Keratinocyte (primary cell): ENCODE results near the gene PRKN. TPM values are rescaled to one million over a fixed set of nuclear protein-coding genes. Genes with fewer than 3 reads are reported as not detected.

Source experiments
- DNase-seq: peaks from one replicate; pipeline ENCODE4 v3.0.0-alpha.2; 2011; ENCODE audit warnings: low read depth, missing footprints, low spot score
- FAIRE-seq: peaks from 2 replicates; lab custom pipeline; 2011; peaks lifted over from hg19 to GRCh38; lab: Jason Lieb, UNC
- H2AFZ ChIP-seq: 2 replicates; pipeline ENCODE4 v1.6.0; 2012; ENCODE audit warnings: low read length, control low read depth, inconsistent platforms; ENCODE audit not compliant: control insufficient read depth
- H3K27ac ChIP-seq: 2 replicates; pipeline ENCODE4 v1.5.1; 2011; ENCODE audit warnings: low read length; ENCODE audit not compliant: control insufficient read depth, insufficient read depth
- H3K27me3 ChIP-seq: 3 replicates; pipeline ENCODE4 v1.6.0; 2011; ENCODE audit warnings: low read length; ENCODE audit not compliant: control insufficient read depth, insufficient read depth; ENCODE audit errors: extremely low read depth
- H3K36me3 ChIP-seq, 2 experiments: 2 replicates in 1 of 2; 3 replicates in 1 of 2; pipeline ENCODE4 v1.5.1; 2011; ENCODE audit warnings: low read length in 2 of 2, mild to moderate bottlenecking in 1 of 2; ENCODE audit not compliant: control insufficient read depth in 2 of 2, insufficient read depth in 2 of 2; ENCODE audit errors: extremely low read depth in 1 of 2
- H3K4me1 ChIP-seq: 3 replicates; pipeline ENCODE4 v1.5.1; 2011; ENCODE audit warnings: low read length; ENCODE audit not compliant: control insufficient read depth, insufficient read depth; ENCODE audit errors: extremely low read depth
- H3K4me2 ChIP-seq: 3 replicates; pipeline ENCODE4 v1.6.0; 2011; ENCODE audit warnings: low read depth, low read length; ENCODE audit not compliant: control insufficient read depth, insufficient read depth; ENCODE audit errors: extremely low read depth
- H3K4me3 ChIP-seq, 3 experiments: fragments of 200-600 bp in 1 of 3; sonication (generic) in 1 of 3; 2 replicates in 2 of 3; 3 replicates in 1 of 3; pipeline ENCODE4 v1.5.1; 2011 to 2016; ENCODE audit warnings: low read length in 3 of 3, mild to moderate bottlenecking in 3 of 3, control low read depth in 2 of 3, inconsistent platforms in 1 of 3, low read depth in 1 of 3, mixed read lengths in 1 of 3, mixed run types in 1 of 3, moderate library complexity in 1 of 3; ENCODE audit not compliant: control insufficient read depth in 2 of 3, insufficient read depth in 2 of 3; ENCODE audit errors: extremely low read depth in 1 of 3
- H3K79me2 ChIP-seq: 2 replicates; pipeline ENCODE4 v1.6.0; 2012; ENCODE audit warnings: low read length; ENCODE audit not compliant: control insufficient read depth, insufficient read depth
- H3K9ac ChIP-seq: 3 replicates; pipeline ENCODE4 v1.6.0; 2011; ENCODE audit warnings: low read length; ENCODE audit not compliant: control insufficient read depth, insufficient read depth; ENCODE audit errors: extremely low read depth
- H3K9me1 ChIP-seq: 3 replicates; pipeline ENCODE4 v1.6.0; 2011; ENCODE audit warnings: low read length; ENCODE audit not compliant: control insufficient read depth, insufficient read depth; ENCODE audit errors: extremely low read depth
- H3K9me3 ChIP-seq: 2 replicates; pipeline ENCODE4 v1.5.1; 2012; ENCODE audit warnings: low read depth, low read length; ENCODE audit not compliant: control insufficient read depth
- H4K20me1 ChIP-seq: 3 replicates; pipeline ENCODE4 v1.6.0; 2011; ENCODE audit warnings: low read length; ENCODE audit not compliant: control insufficient read depth, insufficient read depth; ENCODE audit errors: extremely low read depth
- EZH2 ChIP-seq: IDR thresholded peaks from one replicate; pipeline ENCODE4 v1.6.1; 2012; ENCODE audit warnings: inconsistent platforms, mild to moderate bottlenecking, low read length, moderate library complexity
- dilution Hi-C: fragments of 300-500 bp; cut with MboI; formaldehyde crosslinking; loops from one replicate; pipeline ENCODE4 v1.7.0; 2020; ENCODE audit warnings: low sequenced_read_pairs; ENCODE audit not compliant: extremely low pct_ligation_motif_present
- polyA plus RNA-seq, 5 experiments: library from polyadenylated mRNA; depleted of rRNA in 3 of 5; stranded (reverse) in 3 of 5; stranded (forward) in 1 of 5; unstranded in 1 of 5; fragments of >200 nt; gene quantifications; 1 replicate in 1 of 5; 2 replicates in 3 of 5; 3 replicates in 1 of 5; pipeline versions ENCODE4 v1.2.1 to v1.2.3, GENCODE V29; 2011 to 2012; ENCODE audit warnings: missing spikeins in 2 of 5, low read depth in 1 of 5, low replicate concordance in 1 of 5
- TF ChIP-seq, protein P1 (sequence below), 3 experiments: IDR thresholded peaks in 1 of 3; conservative IDR thresholded peaks in 1 of 3; optimal IDR thresholded peaks in 1 of 3; 2 replicates in 2 of 3; 3 replicates in 1 of 3; pipeline versions ENCODE3 to v1.5.1; 2011; ENCODE audit warnings: low read length in 3 of 3, mild to moderate bottlenecking in 3 of 3, moderate library complexity in 2 of 3, control low read depth in 1 of 3, inconsistent platforms in 1 of 3; ENCODE audit not compliant: insufficient read depth in 2 of 3; ENCODE audit errors: extremely low read depth in 1 of 3

Gene PRKN
- polyA plus RNA-seq, 1 donor (not counting 4 experiments of a cell fraction or from before 2014, with no cell fraction given): 0.67 TPM

DNA sequence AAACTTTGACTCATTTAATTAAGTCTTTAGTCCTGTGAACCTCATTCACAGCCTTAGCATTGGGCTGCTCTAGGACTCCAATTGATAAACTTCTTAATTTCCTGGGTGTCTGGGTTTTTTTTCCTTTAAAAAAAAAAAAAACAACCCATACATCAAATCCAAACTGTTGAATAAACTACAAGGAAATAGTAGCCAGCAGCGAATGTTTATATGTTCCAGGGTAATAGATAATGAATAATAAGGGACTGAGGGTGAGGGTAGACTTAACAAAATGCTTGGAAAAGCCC lies 890.2 kb downstream of the PRKN start:
- Histone ChIP-seq H3K9me3 (no peaks in the 10 kb centered on the region), H4K20me1 (no peaks in the 10 kb centered on the region), H3K27ac (no peak overlapping the region), H3K4me1 (no peaks in the 10 kb centered on the region), H3K9ac (no peak overlapping the region), H3K36me3 (no peaks in the 10 kb centered on the region), H2AFZ (no peak overlapping the region), H3K79me2 (no peaks in the 10 kb centered on the region), H3K27me3 (no peaks in the 10 kb centered on the region), H3K9me1 (no peaks in the 10 kb centered on the region), H3K4me3 (no peak overlapping the region), H3K4me2 (no peak overlapping the region)
- TF ChIP-seq EZH2: no peak
- TF ChIP-seq, protein P1, sequence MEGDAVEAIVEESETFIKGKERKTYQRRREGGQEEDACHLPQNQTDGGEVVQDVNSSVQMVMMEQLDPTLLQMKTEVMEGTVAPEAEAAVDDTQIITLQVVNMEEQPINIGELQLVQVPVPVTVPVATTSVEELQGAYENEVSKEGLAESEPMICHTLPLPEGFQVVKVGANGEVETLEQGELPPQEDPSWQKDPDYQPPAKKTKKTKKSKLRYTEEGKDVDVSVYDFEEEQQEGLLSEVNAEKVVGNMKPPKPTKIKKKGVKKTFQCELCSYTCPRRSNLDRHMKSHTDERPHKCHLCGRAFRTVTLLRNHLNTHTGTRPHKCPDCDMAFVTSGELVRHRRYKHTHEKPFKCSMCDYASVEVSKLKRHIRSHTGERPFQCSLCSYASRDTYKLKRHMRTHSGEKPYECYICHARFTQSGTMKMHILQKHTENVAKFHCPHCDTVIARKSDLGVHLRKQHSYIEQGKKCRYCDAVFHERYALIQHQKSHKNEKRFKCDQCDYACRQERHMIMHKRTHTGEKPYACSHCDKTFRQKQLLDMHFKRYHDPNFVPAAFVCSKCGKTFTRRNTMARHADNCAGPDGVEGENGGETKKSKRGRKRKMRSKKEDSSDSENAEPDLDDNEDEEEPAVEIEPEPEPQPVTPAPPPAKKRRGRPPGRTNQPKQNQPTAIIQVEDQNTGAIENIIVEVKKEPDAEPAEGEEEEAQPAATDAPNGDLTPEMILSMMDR (optimal IDR thresholded peaks at IDR 0.05 in 1 of 3, IDR thresholded peaks at IDR 0.05 in 1 of 3, conservative IDR thresholded peaks at IDR 0.05 in 1 of 3; ENCODE audit: extremely low read depth in 1 of 3, insufficient read depth in 2 of 3, low read length in 3 of 3): no peak
- DNase-seq: no peak
- no peak for FAIRE-seq
- dilution Hi-C loops: no loop called here

DNA sequence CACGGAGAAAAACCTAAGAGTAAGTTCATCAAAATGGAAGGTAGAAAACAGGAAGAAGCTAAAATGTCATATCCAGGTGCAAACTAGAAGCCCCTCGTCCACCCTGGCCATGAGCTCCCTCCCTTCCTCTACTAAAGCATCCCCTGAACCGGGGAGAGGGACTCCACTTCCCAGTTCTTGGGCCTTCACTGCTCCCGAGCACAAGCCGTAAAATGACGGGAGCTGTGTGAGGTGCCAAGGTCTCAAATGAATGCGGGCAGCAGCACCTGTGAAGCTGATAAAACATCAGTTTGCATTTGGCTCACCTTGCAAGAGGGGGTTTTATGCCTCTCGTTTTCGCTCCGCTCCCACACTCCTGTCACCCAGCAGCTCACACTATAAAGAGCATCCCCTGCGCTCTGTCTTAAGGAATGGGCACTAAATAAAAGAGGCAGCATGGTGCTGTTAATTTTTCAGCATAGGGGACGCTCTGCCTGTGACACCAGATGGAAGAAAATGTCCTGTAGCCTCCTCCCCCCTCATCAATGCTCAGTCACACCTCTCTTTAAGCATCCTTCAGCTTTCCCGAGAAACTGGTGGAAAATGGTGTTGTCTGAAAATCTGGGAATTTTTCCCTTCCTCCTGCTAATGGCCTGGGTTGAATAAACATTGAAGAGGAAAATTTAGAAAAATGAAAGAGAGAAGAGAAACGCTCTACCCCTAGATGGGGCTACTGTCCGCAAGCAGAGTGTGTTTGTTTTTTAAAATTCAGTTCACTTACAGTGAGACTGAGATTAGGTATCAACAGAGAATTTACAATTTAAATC lies 890.7 kb downstream of the PRKN start:
- no peak overlapping the region for H3K4me2 ChIP-seq
- DNase-seq (no peak), FAIRE-seq (no peak)
- no peak overlapping the region for H3K4me3 ChIP-seq
- H3K36me3 ChIP-seq: no peaks in the 10 kb centered on the region
- TF ChIP-seq, protein P1 (optimal IDR thresholded peaks at IDR 0.05 in 1 of 3, IDR thresholded peaks at IDR 0.05 in 1 of 3, conservative IDR thresholded peaks at IDR 0.05 in 1 of 3; ENCODE audit: extremely low read depth in 1 of 3, insufficient read depth in 2 of 3, low read length in 3 of 3): no peak
- TF ChIP-seq EZH2: no peak
- no peaks in the 10 kb centered on the region for H3K79me2 ChIP-seq
- no peak overlapping the region for H3K27ac ChIP-seq
- dilution Hi-C loops: no loop called here
- no peak overlapping the region for H3K9ac ChIP-seq
- H3K4me1 ChIP-seq: no peaks in the 10 kb centered on the region
- no peaks in the 10 kb centered on the region for H3K9me3 ChIP-seq
- H2AFZ ChIP-seq: no peak overlapping the region
- H3K27me3 ChIP-seq: no peaks in the 10 kb centered on the region
- H3K9me1 ChIP-seq: no peaks in the 10 kb centered on the region
- H4K20me1 ChIP-seq: no peaks in the 10 kb centered on the region
